DND-41 (cell line): Measurements from ENCODE around the gene NPDC1.

ENCODE experiments used
- CTCF ChIP-seq: IDR thresholded peaks from 2 replicates; pipeline ENCODE4 v1.5.1; 2012; ENCODE audit warnings: borderline replicate concordance, low read length, moderate library complexity, mild to moderate bottlenecking; ENCODE audit not compliant: poor library complexity, severe bottlenecking; ENCODE audit errors: extremely low read depth
- EZH2 ChIP-seq: IDR thresholded peaks from 3 replicates; pipeline ENCODE4 v1.6.1; 2012; ENCODE audit warnings: borderline replicate concordance, low read depth, mild to moderate bottlenecking, moderate library complexity, low read length, inconsistent platforms; ENCODE audit not compliant: severe bottlenecking

GRCh38 chr9:137065336-137065967 lies 19.5 kb upstream of the NPDC1 start:
- TF ChIP-seq CTCF (no peak), EZH2 (no peak)
